OCI-LY3 (cell line): ENCODE measurements around the gene VCL.

ENCODE experiments used
- H2AFZ ChIP-seq: fragments of 200-600, 300-600 bp; shearing (Covaris generic); 2 replicates; pipeline ENCODE4 v1.6.0; 2014; ENCODE audit warnings: antibody characterized with exemption, low read depth, low read length
- H3K27ac ChIP-seq: fragments of 200-600, 300-600 bp; sonication (generic); 2 replicates; pipeline ENCODE4 v1.5.1; 2014; ENCODE audit warnings: mild to moderate bottlenecking, low read length, moderate library complexity, mixed read lengths
- H3K27me3 ChIP-seq: fragments of 200-600, 300-600 bp; sonication (generic); 2 replicates; pipeline ENCODE4 v1.6.1; 2014; ENCODE audit warnings: low read depth, low read length, mixed read lengths
- H3K36me3 ChIP-seq: fragments of 200-600, 300-600 bp; sonication (generic); replicated peaks from 2 replicates; pipeline ENCODE3; 2014; ENCODE audit warnings: low read depth, low read length, mixed read lengths
- H3K4me1 ChIP-seq: fragments of 300-600, 200-600 bp; sonication (generic); 2 replicates; pipeline ENCODE4 v1.6.1; 2014; ENCODE audit warnings: low read length, mixed read lengths
- H3K4me2 ChIP-seq: fragments of 200-600, 300-600 bp; sonication (generic); 2 replicates; pipeline ENCODE4 v1.6.1; 2014; ENCODE audit warnings: low read length, mixed read lengths
- H3K4me3 ChIP-seq: fragments of 300-600, 200-600 bp; sonication (generic); 2 replicates; pipeline ENCODE4 v1.5.1; 2014; ENCODE audit warnings: antibody characterized with exemption, mild to moderate bottlenecking, low read length, moderate library complexity
- H3K79me2 ChIP-seq: fragments of 300-600, 200-600 bp; shearing (Covaris generic); 2 replicates; pipeline ENCODE4 v1.6.1; 2014; ENCODE audit warnings: mild to moderate bottlenecking, low read length, mixed read lengths
- H3K9ac ChIP-seq: fragments of 300-600, 200-600 bp; shearing (Covaris generic); 2 replicates; pipeline ENCODE4 v1.6.0; 2014; ENCODE audit warnings: mild to moderate bottlenecking, low read length, moderate library complexity
- H3K9me3 ChIP-seq: fragments of 200-600, 300-600 bp; shearing (Covaris generic); 2 replicates; pipeline ENCODE4 v1.6.1; 2014; ENCODE audit warnings: low read length, mixed read lengths; ENCODE audit not compliant: insufficient read depth
- H4K20me1 ChIP-seq: fragments of 200-600, 300-600 bp; sonication (generic); 2 replicates; pipeline ENCODE4 v1.6.1; 2016; ENCODE audit warnings: low read length, mixed read lengths; ENCODE audit not compliant: insufficient read depth
- CTCF ChIP-seq: fragments of 200-600, 300-600 bp; sonication (generic); IDR thresholded peaks from 2 replicates; pipeline ENCODE4 v1.5.1; 2014; ENCODE audit warnings: antibody characterized with exemption, low read length, low read depth
- EZH2phosphoT487 ChIP-seq: fragments of 200-600 bp; shearing (Covaris generic); IDR thresholded peaks from 2 replicates; pipeline ENCODE4 v1.6.1; 2018; ENCODE audit warnings: antibody characterized with exemption, mixed run types, low read depth

The VCL gene

GRCh38 chr10:74072503-74072902 is 74.6 kb downstream of the VCL start:
- H3K27me3 ChIP-seq, result no peaks in the 10 kb centered on the region
- no peaks in the 10 kb centered on the region for H3K36me3 ChIP-seq
- H3K9ac ChIP-seq, result no peak overlapping the region
- H2AFZ ChIP-seq, result no peak overlapping the region
- H3K4me3 ChIP-seq, result no peak overlapping the region
- TF ChIP-seq CTCF (no peak), EZH2phosphoT487 (no peak)
- no peaks in the 10 kb centered on the region for H3K79me2 ChIP-seq
- H3K4me1 ChIP-seq, result peaks cover 2% of the 10 kb centered on the region
- H3K9me3 ChIP-seq, result no peaks in the 10 kb centered on the region
- no peak overlapping the region for H3K4me2 ChIP-seq
- no peaks in the 10 kb centered on the region for H4K20me1 ChIP-seq
- no peak overlapping the region for H3K27ac ChIP-seq

GRCh38 chr10:74075906-74076305 is 78.0 kb downstream of the VCL start:
- H3K9ac ChIP-seq, result no peak overlapping the region
- H3K4me2 ChIP-seq, result no peak overlapping the region
- H3K9me3 ChIP-seq, result no peaks in the 10 kb centered on the region
- 0 out of 2 replicates have a peak, but pooled peaks cover 8% of the 10 kb centered on the region for H3K27me3 ChIP-seq
- no peaks in the 10 kb centered on the region for H3K79me2 ChIP-seq
- peaks cover 33% of the 10 kb centered on the region for H3K4me1 ChIP-seq
- H3K27ac ChIP-seq, result no peak overlapping the region
- TF ChIP-seq EZH2phosphoT487, result no peak
- TF ChIP-seq CTCF, result no peak
- no peaks in the 10 kb centered on the region for H3K36me3 ChIP-seq
- H3K4me3 ChIP-seq, result no peak overlapping the region
- H2AFZ ChIP-seq, result no peak overlapping the region
- H4K20me1 ChIP-seq, result peaks cover 2% of the 10 kb centered on the region; the same call in 1 of the 2 replicates

GRCh38 chr10:74076961-74077360 is 79.0 kb downstream of the VCL start:
- Histone ChIP-seq H4K20me1 (peaks cover 2% of the 10 kb centered on the region; the same call in 1 of the 2 replicates), H3K9me3 (no peaks in the 10 kb centered on the region), H3K4me2 (no peak overlapping the region), H2AFZ (no peak overlapping the region), H3K27ac (no peak overlapping the region), H3K4me3 (no peak overlapping the region), H3K27me3 (0 out of 2 replicates have a peak, but pooled peaks cover 8% of the 10 kb centered on the region), H3K4me1 (peaks cover 33% of the 10 kb centered on the region), H3K9ac (no peak overlapping the region), H3K36me3 (no peaks in the 10 kb centered on the region), H3K79me2 (no peaks in the 10 kb centered on the region)
- no peak for TF ChIP-seq CTCF
- TF ChIP-seq EZH2phosphoT487, result no peak

GRCh38 chr10:74077416-74077815 is 79.5 kb downstream of the VCL start:
- Histone ChIP-seq H3K27ac (no peak overlapping the region), H3K27me3 (0 out of 2 replicates have a peak, but pooled peaks cover 8% of the 10 kb centered on the region), H2AFZ (no peak overlapping the region), H3K36me3 (no peaks in the 10 kb centered on the region), H3K4me2 (no peak overlapping the region), H3K9me3 (no peaks in the 10 kb centered on the region), H3K4me3 (no peak overlapping the region), H4K20me1 (peaks cover 2% of the 10 kb centered on the region; the same call in 1 of the 2 replicates), H3K9ac (no peak overlapping the region), H3K79me2 (no peaks in the 10 kb centered on the region), H3K4me1 (peaks cover 33% of the 10 kb centered on the region)
- TF ChIP-seq EZH2phosphoT487 (no peak), CTCF (no peak)
